HL-60 (cell line): Measurements from ENCODE around the gene GGACT.
"Not testable (repeated sequence)": the region's sequence is repeated elsewhere in the genome, so short reads cannot be mapped to it uniquely, and the experiment has no call there.

Source experiments
- DNase-seq, 2 experiments: peaks; one replicate each; pipeline ENCODE4 v3.0.0-alpha.2; 2010 to 2020; ENCODE audit warnings: low read depth in 1 of 2, low spot score in 1 of 2
- H3K27ac ChIP-seq: fragments of 250-450 bp; sonication (Bioruptor Pico); replicated peaks from 2 replicates; pipeline ENCODE4 v1.5.1; 2020; ENCODE audit warnings: mild to moderate bottlenecking, moderate library complexity
- H3K27me3 ChIP-seq: fragments of 250-450 bp; sonication (Bioruptor Pico); 2 replicates; pipeline ENCODE4 v1.5.1; 2021; ENCODE audit warnings: mild to moderate bottlenecking, moderate library complexity; ENCODE audit not compliant: insufficient read depth, poor library complexity, severe bottlenecking
- H3K4me3 ChIP-seq: replicated peaks from 2 replicates; pipeline ENCODE4 v1.5.1; 2011; ENCODE audit warnings: mild to moderate bottlenecking, control low read depth, low read length; ENCODE audit not compliant: insufficient read depth
- GABPA ChIP-seq: IDR thresholded peaks from 2 replicates; pipeline ENCODE4 v1.6.1; 2012; ENCODE audit warnings: low read depth
- POLR2AphosphoS5 ChIP-seq: IDR thresholded peaks from 2 replicates; pipeline ENCODE4 v1.6.1; 2012; ENCODE audit warnings: low read depth
- SPI1 ChIP-seq: IDR thresholded peaks from 2 replicates; pipeline ENCODE4 v1.6.1; 2012; ENCODE audit warnings: low read depth, mild to moderate bottlenecking, borderline replicate concordance
- TF ChIP-seq, protein P1 (sequence below): IDR thresholded peaks from one replicate; pipeline ENCODE4 v1.5.1; 2011; ENCODE audit warnings: low read length, control low read depth, inconsistent platforms; ENCODE audit not compliant: insufficient read depth
- TF ChIP-seq, protein P2 (sequence below): IDR thresholded peaks from 2 replicates; pipeline ENCODE4 v1.6.1; 2012; ENCODE audit warnings: low read depth; ENCODE audit not compliant: insufficient replicate concordance

The GGACT gene

DNA sequence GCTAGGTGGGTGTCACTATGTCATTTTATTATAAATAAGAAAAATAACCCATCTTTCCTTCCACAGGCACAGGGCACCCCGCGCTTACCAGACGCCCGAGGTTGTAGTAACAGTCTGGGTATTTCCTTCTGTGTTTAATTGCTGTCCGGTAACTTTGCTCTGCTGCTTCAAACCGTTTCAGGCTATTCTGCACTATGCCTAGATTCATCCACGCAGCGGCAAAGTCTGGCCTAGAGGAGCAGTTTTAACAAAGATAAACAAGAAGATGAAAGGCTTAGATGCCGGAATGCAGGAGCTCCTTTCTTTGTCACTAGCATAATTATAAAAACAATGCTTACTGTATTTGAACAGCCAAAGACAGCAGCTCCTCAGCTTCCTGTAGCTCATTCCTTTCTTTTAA, 36.9 kb upstream of the GGACT start:
- TF ChIP-seq, protein P1, sequence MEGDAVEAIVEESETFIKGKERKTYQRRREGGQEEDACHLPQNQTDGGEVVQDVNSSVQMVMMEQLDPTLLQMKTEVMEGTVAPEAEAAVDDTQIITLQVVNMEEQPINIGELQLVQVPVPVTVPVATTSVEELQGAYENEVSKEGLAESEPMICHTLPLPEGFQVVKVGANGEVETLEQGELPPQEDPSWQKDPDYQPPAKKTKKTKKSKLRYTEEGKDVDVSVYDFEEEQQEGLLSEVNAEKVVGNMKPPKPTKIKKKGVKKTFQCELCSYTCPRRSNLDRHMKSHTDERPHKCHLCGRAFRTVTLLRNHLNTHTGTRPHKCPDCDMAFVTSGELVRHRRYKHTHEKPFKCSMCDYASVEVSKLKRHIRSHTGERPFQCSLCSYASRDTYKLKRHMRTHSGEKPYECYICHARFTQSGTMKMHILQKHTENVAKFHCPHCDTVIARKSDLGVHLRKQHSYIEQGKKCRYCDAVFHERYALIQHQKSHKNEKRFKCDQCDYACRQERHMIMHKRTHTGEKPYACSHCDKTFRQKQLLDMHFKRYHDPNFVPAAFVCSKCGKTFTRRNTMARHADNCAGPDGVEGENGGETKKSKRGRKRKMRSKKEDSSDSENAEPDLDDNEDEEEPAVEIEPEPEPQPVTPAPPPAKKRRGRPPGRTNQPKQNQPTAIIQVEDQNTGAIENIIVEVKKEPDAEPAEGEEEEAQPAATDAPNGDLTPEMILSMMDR, result no peak
- no peak for TF ChIP-seq GABPA
- no peak for TF ChIP-seq POLR2AphosphoS5
- TF ChIP-seq, protein P2, sequence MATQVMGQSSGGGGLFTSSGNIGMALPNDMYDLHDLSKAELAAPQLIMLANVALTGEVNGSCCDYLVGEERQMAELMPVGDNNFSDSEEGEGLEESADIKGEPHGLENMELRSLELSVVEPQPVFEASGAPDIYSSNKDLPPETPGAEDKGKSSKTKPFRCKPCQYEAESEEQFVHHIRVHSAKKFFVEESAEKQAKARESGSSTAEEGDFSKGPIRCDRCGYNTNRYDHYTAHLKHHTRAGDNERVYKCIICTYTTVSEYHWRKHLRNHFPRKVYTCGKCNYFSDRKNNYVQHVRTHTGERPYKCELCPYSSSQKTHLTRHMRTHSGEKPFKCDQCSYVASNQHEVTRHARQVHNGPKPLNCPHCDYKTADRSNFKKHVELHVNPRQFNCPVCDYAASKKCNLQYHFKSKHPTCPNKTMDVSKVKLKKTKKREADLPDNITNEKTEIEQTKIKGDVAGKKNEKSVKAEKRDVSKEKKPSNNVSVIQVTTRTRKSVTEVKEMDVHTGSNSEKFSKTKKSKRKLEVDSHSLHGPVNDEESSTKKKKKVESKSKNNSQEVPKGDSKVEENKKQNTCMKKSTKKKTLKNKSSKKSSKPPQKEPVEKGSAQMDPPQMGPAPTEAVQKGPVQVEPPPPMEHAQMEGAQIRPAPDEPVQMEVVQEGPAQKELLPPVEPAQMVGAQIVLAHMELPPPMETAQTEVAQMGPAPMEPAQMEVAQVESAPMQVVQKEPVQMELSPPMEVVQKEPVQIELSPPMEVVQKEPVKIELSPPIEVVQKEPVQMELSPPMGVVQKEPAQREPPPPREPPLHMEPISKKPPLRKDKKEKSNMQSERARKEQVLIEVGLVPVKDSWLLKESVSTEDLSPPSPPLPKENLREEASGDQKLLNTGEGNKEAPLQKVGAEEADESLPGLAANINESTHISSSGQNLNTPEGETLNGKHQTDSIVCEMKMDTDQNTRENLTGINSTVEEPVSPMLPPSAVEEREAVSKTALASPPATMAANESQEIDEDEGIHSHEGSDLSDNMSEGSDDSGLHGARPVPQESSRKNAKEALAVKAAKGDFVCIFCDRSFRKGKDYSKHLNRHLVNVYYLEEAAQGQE, result no peak
- TF ChIP-seq SPI1, result no peak
- DNase-seq, result no peak
- Histone ChIP-seq H3K27me3 (no peaks in the 10 kb centered on the region), H3K27ac (no peak overlapping the region), H3K4me3 (no peak overlapping the region)

DNA sequence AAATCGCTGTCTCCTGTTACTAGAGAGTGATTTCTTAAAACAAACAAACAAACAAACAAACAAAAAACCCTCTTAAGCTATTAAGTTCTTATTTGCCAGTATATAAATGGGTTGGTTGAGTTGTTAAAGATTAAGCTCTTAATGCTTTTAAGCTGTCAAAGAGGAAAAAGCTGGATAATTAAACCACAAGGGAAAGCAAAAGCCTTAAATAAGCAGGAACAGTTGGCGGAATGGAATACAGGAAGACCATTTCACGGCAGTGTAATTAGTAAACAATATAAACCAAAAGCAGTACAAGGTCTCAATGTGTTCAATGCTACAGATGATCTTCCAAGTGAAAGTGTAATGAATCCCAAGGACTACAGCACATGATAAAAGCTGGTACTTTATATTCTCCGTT, 32.2 kb upstream of the GGACT start:
- TF ChIP-seq GABPA (no peak), SPI1 (no peak), POLR2AphosphoS5 (no peak)
- TF ChIP-seq, protein P1, result no peak
- TF ChIP-seq, protein P2, result no peak

GRCh38 chr13:100619940-100620339, 31.4 kb upstream of the GGACT start:
- Histone ChIP-seq H3K27ac (no peak overlapping the region), H3K27me3 (no peaks in the 10 kb centered on the region), H3K4me3 (no peak overlapping the region)
- TF ChIP-seq SPI1 (no peak), POLR2AphosphoS5 (no peak), GABPA (no peak)
- TF ChIP-seq, protein P2, result no peak
- TF ChIP-seq, protein P1, result no peak
- DNase-seq, result no peak

More for the DNA sequence above, 32.2 kb upstream of the GGACT start:
- DNase-seq, result no peak
- Histone ChIP-seq H3K4me3 (no peak overlapping the region), H3K27me3 (no peaks in the 10 kb centered on the region), H3K27ac (no peak overlapping the region)

DNA sequence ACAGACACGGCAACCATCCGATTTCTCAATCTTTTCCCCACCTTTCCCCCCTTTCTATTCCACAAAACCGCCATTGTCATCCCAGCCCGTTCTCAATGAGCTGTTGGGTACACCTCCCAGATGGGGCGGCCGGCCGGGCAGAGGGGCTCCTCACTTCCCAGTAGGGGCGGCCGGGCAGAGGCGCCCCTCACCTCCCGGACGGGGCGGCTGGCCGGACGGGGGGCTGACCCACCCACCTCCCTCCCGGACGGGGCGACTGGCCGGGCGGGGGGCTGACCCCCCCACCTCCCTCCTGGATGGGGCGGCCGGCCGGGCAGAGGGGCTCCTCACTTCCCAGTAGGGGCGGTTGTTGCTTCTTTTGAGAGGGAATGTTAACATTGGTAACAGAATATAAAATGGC, 30.3 kb upstream of the GGACT start:
- not testable (repeated sequence) for H3K4me3 ChIP-seq, H3K27ac ChIP-seq, H3K27me3 ChIP-seq, DNase-seq
